C1 segment of cervical spinal cord (tissue), 14 donors: ENCODE measurements around the gene FTSJ3.
A peak's percentile ranks its signal among the peaks of the same experiment; 100 is the strongest.

Source experiments
- DNase-seq, 14 donors: peaks; one replicate each; lab custom pipeline; 2025; lab: John Stamatoyannopoulos, UW

The FTSJ3 gene

GRCh38 chr17:63843910-63844677, 16.6 kb upstream of the FTSJ3 start:
- peak in 1 of 14 donors; percentile 20 for DNase-seq

- peak in 4 of 14 donors; percentile 13 to 34 (median 29) for DNase-seq
Measured at GRCh38 chr17:63843387-63843888, 16.0 kb upstream of the FTSJ3 start.

- DNase-seq = peak; percentile 87 to 100 (median 98)
Measured at GRCh38 chr17:63842540-63843386, 15.3 kb upstream of the FTSJ3 start, which contains the start of gene SMARCD2. Gene SMARCD2, minus strand, starts transcription at chr17:63842685. Its CDS starts 11 bp downstream, at chr17:63842674.

- peak in 4 of 14 donors; percentile 46 to 60 (median 58) for DNase-seq
Measured at GRCh38 chr17:63842173-63842539, 14.7 kb upstream of the FTSJ3 start.

GRCh38 chr17:63841350-63842172, 14.1 kb upstream of the FTSJ3 start:
- DNase-seq = peak in 12 of 14 donors; percentile 31 to 77 (median 59)

- DNase-seq = peak in 11 of 14 donors; percentile 7 to 56 (median 27)
Measured at GRCh38 chr17:63840591-63841349, 13.3 kb upstream of the FTSJ3 start.

GRCh38 chr17:63838631-63839171, 11.2 kb upstream of the FTSJ3 start:
- peak; percentile 36 to 98 (median 84) for DNase-seq

GRCh38 chr17:63837962-63838600, 10.6 kb upstream of the FTSJ3 start:
- DNase-seq = peak in 4 of 14 donors; percentile 28 to 75 (median 36)

- peak in 1 of 14 donors; percentile 51 for DNase-seq
Measured at GRCh38 chr17:63837480-63837879, 10.0 kb upstream of the FTSJ3 start.

- no peak for DNase-seq
Measured at GRCh38 chr17:63836811-63837210, 9.3 kb upstream of the FTSJ3 start.

- DNase-seq = no peak
Measured at GRCh38 chr17:63835167-63835720, 7.8 kb upstream of the FTSJ3 start.

GRCh38 chr17:63834431-63835166, 7.1 kb upstream of the FTSJ3 start:
- peak in 9 of 14 donors; percentile 24 to 69 (median 35) for DNase-seq

GRCh38 chr17:63833741-63834373, 6.4 kb upstream of the FTSJ3 start:
- DNase-seq = no peak

- no peak for DNase-seq
Measured at GRCh38 chr17:63833026-63833740, 5.7 kb upstream of the FTSJ3 start.

GRCh38 chr17:63832455-63832854, 5.0 kb upstream of the FTSJ3 start:
- no peak for DNase-seq

GRCh38 chr17:63832014-63832413, 4.6 kb upstream of the FTSJ3 start:
- no peak for DNase-seq

GRCh38 chr17:63831505-63831904, 4.0 kb upstream of the FTSJ3 start:
- no peak for DNase-seq
